ENCODE data around the gene LRCH1.
A peak's percentile ranks its signal among the peaks of the same experiment; 100 is the strongest.

LRCH1 gene

DNA sequence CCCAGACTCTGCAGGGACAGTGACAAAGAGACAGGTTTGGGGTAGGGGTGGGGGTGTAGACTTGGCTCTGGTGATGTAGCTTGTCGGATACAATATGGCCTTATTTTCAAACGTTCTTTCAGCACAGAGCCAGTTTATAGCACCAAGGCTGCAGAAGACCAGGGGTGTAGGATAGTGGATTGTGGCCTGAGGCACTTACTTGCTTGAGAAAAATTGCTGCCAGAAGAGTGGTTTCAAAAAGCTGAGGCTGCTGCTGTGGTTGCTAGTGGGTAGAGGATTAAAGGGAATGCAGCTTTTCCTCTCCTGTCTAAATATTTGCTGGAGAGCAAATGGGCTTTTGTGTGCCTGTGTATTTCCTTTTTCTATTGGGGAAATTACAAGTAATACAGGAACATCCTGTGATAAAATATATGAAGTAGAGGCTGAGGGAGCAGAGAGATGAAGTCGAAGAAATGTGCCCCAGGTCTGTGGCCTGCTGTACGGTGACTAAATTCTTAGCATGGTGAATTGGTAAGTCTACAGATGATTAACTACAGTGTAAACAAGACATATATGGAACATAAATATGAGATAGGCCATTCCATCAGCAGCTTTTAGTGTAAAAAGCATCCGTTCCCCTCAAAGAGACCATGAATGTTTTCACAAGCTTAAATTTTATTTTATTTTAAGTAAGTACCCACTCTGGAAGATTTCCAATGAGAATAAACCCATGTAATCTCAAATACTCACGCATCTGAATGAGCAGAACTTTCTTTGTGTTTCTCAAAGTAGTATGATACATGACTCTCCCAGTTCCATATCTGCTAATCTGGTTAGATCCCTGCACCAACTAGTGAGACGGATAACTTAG is 112.9 kb downstream of the LRCH1 start:
- DNase-seq = no peak

- DNase-seq = no peak
Measured at GRCh38 chr13:46666727-46667456, 113.9 kb downstream of the LRCH1 start.

GRCh38 chr13:46667687-46668281 is 114.8 kb downstream of the LRCH1 start:
- DNase-seq = peak in 1 of 4 experiments; percentile 28

GRCh38 chr13:46668302-46668720 is 115.3 kb downstream of the LRCH1 start:
- peak; percentile 54 to 72 (median 64) for DNase-seq

DNA sequence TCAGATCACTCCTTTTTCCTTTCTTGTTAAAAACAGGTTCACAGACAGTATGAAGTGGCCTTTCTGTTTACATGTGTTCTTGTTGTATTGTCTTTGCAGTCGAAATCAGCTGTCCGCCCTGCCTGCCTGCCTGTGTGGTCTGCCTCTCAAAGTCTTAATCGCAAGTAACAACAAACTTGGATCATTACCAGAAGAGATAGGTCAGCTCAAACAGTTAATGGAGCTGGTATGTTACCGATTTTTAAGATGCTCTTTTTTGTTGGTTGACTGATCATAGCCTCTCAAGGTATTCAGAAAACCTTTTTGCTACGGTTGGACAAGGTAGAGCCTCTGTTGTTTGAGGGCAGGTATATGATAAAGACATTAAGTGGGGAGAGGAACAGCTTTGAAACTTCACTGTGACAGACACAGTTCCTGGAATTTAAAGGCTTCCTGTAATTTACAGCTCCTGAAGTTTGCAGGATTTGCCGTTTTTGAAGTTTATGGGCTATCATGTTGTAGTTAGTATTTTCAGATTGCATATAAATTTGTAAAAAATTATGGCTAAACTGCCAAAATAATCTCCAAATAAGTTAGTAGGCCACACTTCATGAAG is 116.1 kb downstream of the LRCH1 start:
- DNase-seq = no peak

GRCh38 chr13:46672338-46673090 is 119.5 kb downstream of the LRCH1 start:
- no peak for DNase-seq

- no peak for DNase-seq
Measured at GRCh38 chr13:46675016-46675415, 122.0 kb downstream of the LRCH1 start.

- DNase-seq = peak in 2 of 4 experiments; percentile 10 to 25
Measured at GRCh38 chr13:46676378-46676725, 123.4 kb downstream of the LRCH1 start.

- DNase-seq = no peak
Measured at GRCh38 chr13:46679369-46680120, 126.6 kb downstream of the LRCH1 start.

DNA sequence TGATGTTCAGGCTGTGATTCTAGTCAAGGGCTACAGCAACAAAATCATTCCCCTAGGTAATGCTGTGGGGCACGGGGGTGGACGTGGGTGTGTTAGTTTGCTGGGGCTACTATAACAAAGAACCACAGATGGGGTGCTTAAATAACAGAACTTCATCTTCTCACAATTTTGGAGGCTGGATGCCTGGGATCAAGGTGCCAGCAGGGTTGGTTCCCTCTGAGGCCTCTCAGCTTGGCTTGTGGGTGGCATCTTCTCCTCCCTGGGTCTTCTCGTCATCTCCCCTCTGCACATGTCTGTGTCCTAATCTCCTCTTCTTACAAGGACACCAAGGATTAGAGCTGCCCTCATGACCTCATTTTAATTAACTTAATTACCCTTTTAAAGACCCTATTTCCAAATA is 129.0 kb downstream of the LRCH1 start:
- no peak for DNase-seq

- DNase-seq = no peak
Measured at GRCh38 chr13:46682707-46683106, 129.7 kb downstream of the LRCH1 start.

DNA sequence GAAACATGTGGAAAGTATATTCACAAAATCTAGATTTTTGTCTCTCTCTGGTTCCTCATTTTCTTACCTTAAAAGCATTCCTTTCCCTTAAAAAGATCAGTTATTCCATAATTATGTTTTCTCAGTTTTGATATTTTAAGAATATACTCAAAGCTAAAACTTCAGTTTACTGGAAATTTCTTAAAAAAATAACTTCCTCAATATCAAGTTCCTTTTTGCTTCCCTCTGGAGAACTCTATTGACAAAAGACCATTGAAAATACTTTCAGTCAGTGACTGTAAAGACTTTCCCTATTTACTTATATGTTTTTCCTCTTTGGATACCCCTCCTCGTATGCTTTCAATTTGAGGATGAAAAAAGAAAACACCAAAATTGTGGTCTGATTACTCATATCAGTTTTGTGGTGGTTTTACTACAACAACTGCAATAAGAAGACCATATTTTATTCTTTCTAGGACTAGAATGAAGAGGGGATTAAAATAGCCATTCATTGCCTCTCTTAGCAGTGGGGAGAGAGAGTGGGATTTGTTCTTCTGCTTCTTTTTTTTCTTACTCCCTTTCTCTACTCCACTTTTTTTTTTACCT is 130.8 kb downstream of the LRCH1 start:
- peak in 2 of 4 experiments; percentile 40 to 55 for DNase-seq

GRCh38 chr13:46684287-46685001 is 131.5 kb downstream of the LRCH1 start:
- peak in 3 of 4 experiments; percentile 15 to 33 (median 24) for DNase-seq

- no peak for DNase-seq
Measured at GRCh38 chr13:46685006-46685730, 132.2 kb downstream of the LRCH1 start.

GRCh38 chr13:46686171-46686570 is 133.2 kb downstream of the LRCH1 start:
- no peak for DNase-seq

DNA sequence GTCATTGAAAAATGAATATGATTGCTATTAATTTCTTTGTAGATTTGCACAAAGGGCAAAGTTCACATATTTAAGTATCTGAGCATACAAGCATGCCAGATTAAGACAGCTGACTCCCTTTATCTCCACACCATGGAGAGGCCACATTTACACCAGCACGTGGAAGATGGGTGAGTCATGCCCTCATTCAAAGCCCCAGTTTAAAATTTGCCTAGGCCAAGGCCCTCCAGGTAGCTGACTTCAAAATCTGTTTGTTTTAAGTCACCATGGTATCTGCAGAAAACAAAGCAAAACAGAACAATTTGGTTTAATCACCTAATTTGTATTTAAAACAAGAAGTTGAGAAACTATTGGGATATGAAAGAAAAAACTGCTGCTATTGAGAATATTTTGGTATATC is 134.8 kb downstream of the LRCH1 start:
- peak in 2 of 4 experiments; percentile 11 to 17 for DNase-seq

- peak in 2 of 4 experiments; percentile 15 to 25 for DNase-seq
Measured at GRCh38 chr13:46688306-46688705, 135.3 kb downstream of the LRCH1 start.

GRCh38 chr13:46698014-46698413 is 145.0 kb downstream of the LRCH1 start:
- DNase-seq = no peak

GRCh38 chr13:46698910-46699460 is 146.0 kb downstream of the LRCH1 start:
- DNase-seq = no peak

Data from suppressor macrophage (primary cell).